HG03521 (cell line): ENCODE measurements around the gene RIN3.
"Not testable (repeated sequence)": the region's sequence is repeated elsewhere in the genome, so short reads cannot be mapped to it uniquely, and the experiment has no call there.

ENCODE experiments used
- ATAC-seq: cut with Tn5 transposase; IDR thresholded peaks from one replicate; pipeline ENCODE4 v1.9.1; 2021; ENCODE audit warnings: mild to moderate bottlenecking, moderate library complexity; ENCODE audit not compliant: unreplicated experiment

RIN3 gene

DNA sequence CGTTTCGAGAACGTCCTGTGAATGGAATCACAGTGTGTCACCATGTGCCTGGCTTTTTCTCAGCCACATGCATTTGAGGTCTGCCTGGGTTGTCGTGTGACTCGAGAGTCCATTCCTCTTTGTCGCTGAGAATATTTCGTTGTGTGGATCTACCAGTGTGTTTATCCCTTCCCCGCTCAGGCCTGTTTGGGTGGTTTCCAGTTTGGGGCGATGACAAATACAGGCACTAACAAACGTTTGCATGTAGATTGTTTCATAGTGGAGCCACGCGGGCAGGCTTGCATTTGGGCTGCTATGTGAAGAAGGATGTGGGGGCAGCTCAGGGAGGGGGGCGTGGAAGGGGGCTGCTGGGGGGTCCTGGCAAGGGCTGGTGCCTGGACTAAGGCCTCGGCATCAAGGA, 14.1 kb downstream of the RIN3 start:
- ATAC-seq: no peak

GRCh38 chr14:92528486-92529100, 15.0 kb downstream of the RIN3 start:
- ATAC-seq: no peak

DNA sequence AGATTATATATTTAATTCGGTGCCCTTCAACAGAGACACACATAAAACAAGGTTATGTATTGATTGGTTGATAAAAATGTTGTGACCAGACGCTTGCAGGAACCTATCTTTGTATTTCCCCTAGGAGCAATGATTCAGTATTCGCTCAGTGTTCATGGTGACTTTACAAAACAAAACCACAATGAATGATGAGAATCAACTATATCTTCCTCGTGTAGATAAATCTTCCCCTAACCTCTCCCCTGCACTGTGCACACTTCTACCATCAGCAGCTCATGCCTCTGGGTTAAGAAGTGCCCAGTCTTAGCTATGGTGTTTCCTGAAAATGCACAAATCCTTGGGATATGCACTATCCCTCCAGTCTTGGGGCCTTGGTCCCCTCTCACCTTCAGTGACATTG, 16.3 kb downstream of the RIN3 start:
- ATAC-seq: no peak

- ATAC-seq: no peak
Observed at GRCh38 chr14:92531106-92531873, 17.7 kb downstream of the RIN3 start.

DNA sequence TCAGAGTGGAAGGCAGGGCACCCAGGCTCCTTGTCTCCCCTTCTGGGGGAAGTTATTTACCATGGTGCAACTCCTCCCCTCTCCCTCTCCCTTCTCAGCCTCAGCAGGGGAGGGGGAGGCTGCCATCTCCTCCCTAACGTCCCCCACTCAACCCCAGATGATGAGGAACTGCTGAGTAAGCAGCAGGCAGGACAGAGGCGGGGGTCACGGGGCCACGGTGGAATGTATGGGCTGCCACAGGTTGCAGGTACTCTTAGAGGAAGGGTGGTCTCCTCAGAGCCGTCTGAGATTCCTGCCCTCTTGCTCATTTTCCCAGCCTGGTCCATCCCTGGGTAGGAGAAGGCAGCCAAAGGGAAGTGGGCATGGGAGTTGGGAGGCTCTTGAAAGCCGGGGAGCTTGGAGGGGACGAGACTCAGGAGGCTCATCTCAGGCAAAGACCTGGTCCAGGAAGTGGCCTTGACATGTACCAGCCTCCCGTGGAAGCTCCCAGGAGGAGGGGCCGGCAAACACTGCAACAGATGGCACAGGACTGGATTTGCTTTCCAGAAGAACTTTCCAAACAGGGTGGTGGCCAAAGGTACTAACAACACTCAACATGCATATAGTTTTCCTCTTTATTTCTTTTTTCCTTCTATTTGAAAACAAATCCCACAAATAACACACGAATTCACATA, 19.0 kb downstream of the RIN3 start:
- ATAC-seq: no peak

DNA sequence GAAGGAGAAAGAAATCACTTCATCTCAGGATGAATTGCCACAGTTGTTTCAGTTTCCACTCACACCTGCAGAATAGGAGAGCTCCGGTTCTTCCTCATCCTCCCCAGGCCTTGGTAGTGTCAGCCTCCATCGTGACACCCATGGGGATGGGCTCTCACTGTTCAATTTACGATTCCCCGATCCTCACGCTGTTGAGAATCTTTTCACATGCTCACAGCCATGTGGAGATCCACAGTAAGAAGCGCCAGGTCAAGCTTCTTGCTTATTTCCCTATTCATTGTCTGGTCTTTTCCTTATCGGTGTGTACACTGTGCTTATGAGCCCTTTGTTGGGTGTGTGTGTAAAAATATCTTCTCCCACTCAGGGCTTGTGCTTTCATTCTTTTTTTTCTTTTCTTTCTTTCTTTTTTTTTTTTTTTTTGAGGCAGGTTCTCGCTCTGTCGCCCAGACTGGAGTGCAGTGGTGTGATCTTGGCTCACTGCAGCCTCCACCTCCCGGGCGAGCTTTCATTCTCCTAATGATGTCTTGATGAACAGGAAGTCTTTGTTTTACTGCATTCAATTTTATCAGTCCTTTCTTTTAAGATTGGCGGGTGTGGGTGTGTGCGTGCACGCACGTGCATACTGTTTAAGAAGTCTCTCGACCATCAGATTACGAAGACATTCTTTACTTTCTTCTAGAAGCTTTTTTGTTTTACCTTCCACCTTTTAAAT, 21.5 kb downstream of the RIN3 start:
- no peak for ATAC-seq

GRCh38 chr14:92536231-92536630, 22.6 kb downstream of the RIN3 start:
- ATAC-seq: not testable (repeated sequence)

- peak; percentile 82 for ATAC-seq
Observed at GRCh38 chr14:92538412-92538985, 24.9 kb downstream of the RIN3 start.

DNA sequence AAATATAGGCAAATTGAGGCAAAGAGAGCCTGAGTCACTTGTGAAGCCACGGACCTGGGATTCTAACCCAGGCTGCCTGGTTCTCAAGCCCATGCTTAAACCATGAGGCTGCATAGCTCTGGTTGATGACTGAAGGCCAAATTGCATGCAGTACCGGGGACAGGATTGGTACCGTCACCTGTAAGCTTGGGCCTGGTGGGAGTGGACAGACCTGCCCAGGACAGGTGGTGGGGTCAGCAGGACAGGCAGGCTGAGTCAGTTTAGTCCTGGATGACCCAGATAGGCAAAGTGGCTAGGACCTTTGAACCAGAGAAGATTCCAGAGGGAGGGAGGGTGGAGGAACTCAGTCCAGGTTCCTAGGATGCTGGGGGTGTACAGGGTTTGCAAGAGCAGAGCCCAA, 25.8 kb downstream of the RIN3 start:
- ATAC-seq: no peak

DNA sequence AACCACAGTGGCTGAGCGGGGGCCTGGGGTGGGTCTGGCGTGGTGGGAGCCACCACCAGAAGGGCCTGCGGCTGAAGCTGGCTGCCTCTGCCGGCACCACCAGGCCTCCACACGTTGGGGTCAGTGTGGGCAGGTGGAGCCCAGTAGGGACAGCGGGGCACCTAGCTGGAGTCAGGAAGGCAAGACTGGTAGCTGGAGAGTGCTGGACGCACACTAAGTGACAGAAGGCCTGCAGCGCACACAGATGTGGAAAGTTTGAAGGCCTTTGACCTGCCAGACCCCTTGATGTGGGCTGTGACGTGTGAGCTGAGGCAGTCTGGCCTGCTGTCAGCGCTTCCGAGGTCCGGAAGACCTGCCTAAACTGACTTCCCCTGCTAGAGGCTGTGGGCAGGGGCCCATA, 26.3 kb downstream of the RIN3 start:
- no peak for ATAC-seq

- ATAC-seq: no peak
Observed at GRCh38 chr14:92540472-92541048, 27.0 kb downstream of the RIN3 start.

- ATAC-seq: no peak
Observed at GRCh38 chr14:92542766-92543554, 29.4 kb downstream of the RIN3 start.

GRCh38 chr14:92544051-92544720, 30.6 kb downstream of the RIN3 start:
- no peak for ATAC-seq

- ATAC-seq: no peak
Observed at GRCh38 chr14:92546347-92547053, 32.9 kb downstream of the RIN3 start.

DNA sequence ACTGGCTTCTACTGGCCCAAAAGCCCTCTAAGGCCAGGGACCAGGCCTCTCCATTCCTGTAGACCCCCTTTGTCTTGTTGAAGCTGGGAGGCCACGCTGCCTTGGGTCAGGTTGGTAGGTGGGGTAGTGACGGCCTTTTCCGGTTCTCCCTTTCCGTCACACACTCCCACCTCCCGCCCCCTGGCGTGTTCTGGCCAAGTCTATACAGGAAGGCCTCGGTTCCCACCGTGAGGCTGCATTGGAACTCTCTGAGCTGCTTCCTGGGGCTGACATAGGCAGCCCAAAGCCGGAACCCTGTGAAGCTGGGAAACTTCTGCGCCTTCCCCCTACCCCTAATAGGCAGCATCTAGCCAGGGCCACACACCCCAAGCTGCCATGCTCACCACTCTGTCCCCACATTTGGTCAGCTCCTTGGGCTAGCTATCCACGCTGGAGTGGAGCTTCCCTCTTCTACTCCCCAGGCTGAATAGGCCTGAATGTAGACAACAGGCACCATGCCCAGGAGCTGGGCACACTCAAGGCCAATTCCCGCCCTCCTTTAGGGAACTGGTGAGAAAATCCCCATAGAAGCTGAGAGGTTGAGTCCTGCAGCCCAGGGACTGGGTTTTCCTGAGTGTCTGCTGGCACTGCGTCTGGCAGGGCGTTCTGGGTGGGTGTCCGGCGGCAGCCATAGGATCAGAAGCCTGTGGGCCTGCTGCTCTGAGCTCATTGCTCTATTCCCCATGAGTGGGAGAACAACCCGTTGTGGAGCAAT, 35.7 kb downstream of the RIN3 start:
- no peak for ATAC-seq

GRCh38 chr14:92549859-92550230, 36.3 kb downstream of the RIN3 start:
- no peak for ATAC-seq

GRCh38 chr14:92551044-92551841, 37.7 kb downstream of the RIN3 start:
- peak; percentile 81 for ATAC-seq
